Naive B cell (primary cell): ENCODE results near the gene ACAT2. TPM values are rescaled to one million over a fixed set of nuclear protein-coding genes. Genes with fewer than 3 reads are reported as not detected.
"Not testable (repeated sequence)": the region's sequence is repeated elsewhere in the genome, so short reads cannot be mapped to it uniquely, and the experiment has no call there.

ENCODE experiments used
- ATAC-seq, 2 donors: fragments of 150-1000 bp; cut with Tn5 transposase; 2 replicates each; pipeline ENCODE4 v1.10.0; 2021; ENCODE audit warnings: low read depth in 2 of 2, mild to moderate bottlenecking in 2 of 2, moderate library complexity in 2 of 2
- DNase-seq: peaks from one replicate; pipeline ENCODE4 v3.0.0; 2022
- H3K27ac Mint-ChIP-seq, 6 donors: one replicate each; pipeline ENCODE4 v1.8.0; 2020 to 2022; ENCODE audit warnings: mild to moderate bottlenecking in 6 of 6, mixed read lengths in 6 of 6, moderate library complexity in 5 of 6, inconsistent platforms in 2 of 6
- H3K27me3 Mint-ChIP-seq, 3 donors: one replicate each; pipeline ENCODE4 v1.8.0; 2021 to 2022; ENCODE audit warnings: mixed read lengths in 3 of 3, mild to moderate bottlenecking in 1 of 3
- H3K36me3 Mint-ChIP-seq, 2 donors: one replicate each; pipeline ENCODE4 v1.8.0; 2020 to 2022; ENCODE audit warnings: mixed read lengths in 2 of 2, inconsistent platforms in 1 of 2, mild to moderate bottlenecking in 1 of 2
- H3K4me1 Mint-ChIP-seq, 3 donors: one replicate each; pipeline ENCODE4 v1.8.0; 2020 to 2022; ENCODE audit warnings: mixed read lengths in 3 of 3, inconsistent platforms in 1 of 3, mild to moderate bottlenecking in 1 of 3, moderate library complexity in 1 of 3
- H3K4me3 Mint-ChIP-seq, 8 donors: one replicate each; pipeline ENCODE4 v1.8.0; 2020 to 2022; ENCODE audit warnings: mild to moderate bottlenecking in 8 of 8, mixed read lengths in 8 of 8, moderate library complexity in 8 of 8, inconsistent platforms in 2 of 8
- H3K9me3 Mint-ChIP-seq, 7 donors: one replicate each; pipeline ENCODE4 v1.8.0; 2020 to 2022; ENCODE audit warnings: mixed read lengths in 7 of 7, mild to moderate bottlenecking in 5 of 7, inconsistent platforms in 2 of 7, moderate library complexity in 1 of 7
- polyA plus RNA-seq, 6 donors: library from polyadenylated mRNA; unstranded; fragments of 300-500 nt; fragmentation: Illumina TruSeq; gene quantifications; one replicate each; pipeline ENCODE4 v1.2.3, GENCODE V29; 2021; ENCODE audit warnings: low read depth in 6 of 6

The ACAT2 gene
- polyA plus RNA-seq, 6 donors from 2014 or later: 20.8 to 39.8 (median 27.8) TPM

DNA sequence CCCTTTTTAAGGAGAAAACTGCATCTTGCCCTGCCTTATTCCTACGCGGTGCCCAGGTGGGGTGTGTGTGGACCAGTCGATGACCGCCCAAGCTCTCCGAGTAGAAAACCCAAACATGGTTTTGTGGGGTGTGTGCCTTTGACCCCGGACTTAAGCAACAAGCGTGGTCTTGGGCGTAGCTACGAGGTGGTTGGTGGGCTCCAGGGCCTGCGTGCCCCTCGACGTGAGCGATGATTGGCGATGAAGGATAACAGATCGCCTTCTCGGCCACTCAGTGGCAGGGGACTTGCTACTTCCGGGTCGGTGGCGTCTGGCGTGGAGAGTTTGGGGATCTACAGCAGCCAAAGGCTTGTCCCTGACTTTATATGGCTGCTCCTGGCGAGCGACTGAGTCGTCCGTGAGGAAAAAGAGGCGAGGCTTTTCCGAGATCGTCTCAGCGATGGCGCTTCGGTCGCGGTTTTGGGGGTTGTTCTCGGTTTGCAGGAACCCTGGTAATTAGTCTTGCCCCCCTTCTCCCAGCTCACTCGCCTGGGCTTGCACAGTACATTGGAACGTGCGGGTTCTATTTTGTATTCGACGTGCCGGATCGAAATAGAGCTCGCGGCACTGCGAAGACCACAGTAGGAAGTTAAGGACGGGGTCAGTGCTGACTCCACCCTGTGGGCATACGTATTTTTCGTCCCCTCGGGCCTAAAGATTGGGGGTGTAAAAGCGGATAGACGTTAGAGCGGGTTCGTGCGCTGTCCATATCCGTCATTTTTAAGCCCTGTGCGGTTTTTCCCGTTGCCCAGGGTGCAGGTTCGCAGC is 28.5 kb downstream of the ACAT2 start, which contains the start of gene MRPL18:
TSS of gene MRPL18 (plus strand) at position 319 of the 807 bp plus-strand sequence. CDS start at position 440, 121 bp downstream.
- ATAC-seq: peak; percentile 76 to 83
- peaks cover 0 to 5% of the 10 kb centered on the region in 2 donors for H3K36me3 Mint-ChIP-seq
- H3K27me3 Mint-ChIP-seq: no peaks in the 10 kb centered on the region
- DNase-seq: peak; percentile 84
- H3K9me3 Mint-ChIP-seq: no peaks in the 10 kb centered on the region
- H3K4me1 Mint-ChIP-seq: peaks cover 22 to 56% (median 47%) of the 10 kb centered on the region in 3 donors
- peak within 1 kb of the TSS; percentile 94 to 98 (median 97) for H3K27ac Mint-ChIP-seq
- peak within 1 kb of the TSS; percentile 94 to 100 (median 98) for H3K4me3 Mint-ChIP-seq

DNA sequence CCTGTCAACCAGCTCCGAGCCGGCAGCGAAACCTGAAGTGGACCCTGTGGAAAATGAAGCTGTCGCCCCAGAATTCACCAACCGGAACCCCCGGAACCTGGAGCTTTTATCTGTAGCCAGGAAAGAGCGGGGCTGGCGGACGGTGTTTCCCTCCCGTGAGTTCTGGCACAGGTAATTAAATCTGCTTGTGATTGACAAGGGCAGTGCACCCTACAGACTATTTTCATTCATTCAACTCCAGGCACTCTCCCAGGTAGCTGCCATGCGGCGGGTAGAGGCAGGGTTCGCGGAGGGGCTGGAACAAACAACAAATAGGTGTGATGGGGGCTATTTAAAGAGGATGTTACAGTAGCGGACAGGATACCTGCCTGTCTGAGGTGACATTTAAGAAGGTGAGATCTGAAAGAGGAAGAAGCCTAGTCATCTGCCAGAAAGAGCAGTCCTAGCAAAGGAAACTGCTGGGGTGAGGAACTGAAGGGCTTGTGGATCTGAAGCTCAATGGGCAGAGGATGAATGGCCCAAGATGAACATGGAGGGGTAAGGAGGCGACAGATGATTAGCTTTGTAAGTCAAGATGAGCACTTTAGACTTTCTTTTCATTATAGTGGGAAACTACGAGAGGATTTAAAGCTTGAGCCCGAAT is 29.2 kb downstream of the ACAT2 start:
- Mint-ChIP-seq H3K4me1 (peaks cover 27 to 60% (median 47%) of the 10 kb centered on the region in 3 donors), H3K27ac (peak overlapping the region; percentile 13 to 98 (median 97))

DNA sequence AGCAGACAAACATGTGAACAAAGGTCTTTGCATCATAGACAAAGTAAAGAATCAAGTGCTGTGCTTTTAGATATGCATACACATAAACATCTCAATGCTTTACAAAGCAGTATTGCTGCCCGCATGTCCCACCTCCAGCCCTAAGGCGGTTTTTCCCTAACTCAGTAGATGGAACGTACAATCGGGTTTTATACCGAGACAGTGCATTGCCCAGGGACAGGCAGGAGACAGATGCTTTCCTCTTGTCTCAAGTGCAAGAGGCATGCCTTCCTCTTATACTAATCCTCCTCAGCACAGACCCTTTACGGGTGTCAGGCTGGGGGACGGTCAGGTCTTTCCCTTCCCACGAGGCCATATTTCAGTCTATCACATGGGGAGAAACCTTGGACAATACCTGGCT is 33.1 kb downstream of the ACAT2 start:
- DNase-seq, H3K27me3 Mint-ChIP-seq, ATAC-seq, H3K9me3 Mint-ChIP-seq, H3K27ac Mint-ChIP-seq: not testable (repeated sequence)
- Mint-ChIP-seq H3K4me1 (peaks cover 18 to 55% (median 37%) of the 10 kb centered on the region in 3 donors), H3K36me3 (peaks cover 0 to 12% of the 10 kb centered on the region in 2 donors), H3K4me3 (peak overlapping the region in 2 of 8 donors; percentile 3 to 45)

More for the DNA sequence above, 29.2 kb downstream of the ACAT2 start:
- no peaks in the 10 kb centered on the region for H3K9me3 Mint-ChIP-seq
- H3K36me3 Mint-ChIP-seq: peaks cover 0 to 5% of the 10 kb centered on the region in 2 donors
- peak overlapping the region; percentile 94 to 100 (median 98) for H3K4me3 Mint-ChIP-seq
- H3K27me3 Mint-ChIP-seq: no peaks in the 10 kb centered on the region
- no peak for ATAC-seq
- DNase-seq: peak; percentile 29

DNA sequence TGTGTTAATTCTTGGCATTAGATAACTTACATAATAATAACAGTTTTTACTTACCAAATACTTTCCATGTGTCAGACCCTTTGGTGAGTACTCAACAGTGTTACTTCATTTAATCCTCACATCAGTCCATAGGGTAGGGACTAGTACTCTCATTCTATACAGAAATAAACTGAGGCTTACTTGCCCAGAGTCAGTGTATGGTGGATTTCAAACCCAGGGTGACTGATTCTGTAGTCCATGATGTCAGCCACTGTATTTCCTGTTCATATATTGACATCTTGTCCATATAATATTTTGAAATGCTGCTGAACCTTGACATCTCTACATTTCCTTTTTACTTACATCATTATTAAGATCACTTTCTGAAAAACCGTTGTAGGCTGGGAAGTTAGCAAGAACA is 35.7 kb downstream of the ACAT2 start:
- Mint-ChIP-seq H3K4me1 (peaks cover 11 to 32% (median 15%) of the 10 kb centered on the region in 3 donors), H3K36me3 (peaks cover 0 to 12% of the 10 kb centered on the region in 2 donors), H3K9me3 (no peaks in the 10 kb centered on the region), H3K4me3 (peak overlapping the region in 1 of 8 donors; percentile 4), H3K27ac (no peak overlapping the region), H3K27me3 (no peaks in the 10 kb centered on the region)
- DNase-seq (no peak), ATAC-seq (no peak)

DNA sequence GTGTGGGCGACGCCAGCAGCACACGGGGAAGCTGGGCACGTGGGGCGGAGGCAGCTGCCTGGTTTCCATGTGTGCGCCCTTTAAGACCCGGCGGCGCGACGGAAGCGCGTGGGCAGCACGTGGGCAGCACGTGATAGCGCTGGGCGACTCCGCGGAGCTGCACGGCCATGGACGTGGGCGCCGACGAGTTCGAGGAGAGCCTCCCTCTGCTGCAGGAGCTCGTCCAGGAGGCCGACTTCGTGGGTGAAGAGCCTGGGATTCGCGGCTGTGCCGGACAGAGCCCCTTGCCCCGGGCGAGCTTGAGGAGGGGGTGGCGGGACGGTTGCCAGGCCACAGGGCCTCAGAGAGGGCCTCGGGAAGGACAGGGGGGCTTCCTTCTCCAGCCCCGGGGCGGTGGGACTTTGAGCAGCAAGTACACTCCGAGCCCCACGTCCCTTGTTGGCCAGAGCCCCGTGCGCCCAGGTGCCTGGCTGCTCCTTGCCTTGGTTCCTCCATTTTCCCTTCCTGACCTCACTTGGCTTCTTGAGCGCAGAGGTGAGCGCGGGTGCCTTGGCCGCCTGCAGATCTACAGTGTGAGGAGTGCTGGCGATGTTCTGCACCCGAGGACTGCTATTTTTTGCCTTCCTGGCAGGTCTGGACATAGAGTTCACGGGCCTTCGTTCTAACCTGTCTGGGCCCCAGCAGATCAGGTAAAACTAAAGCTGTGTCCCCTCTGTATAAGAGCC is 38.5 kb downstream of the ACAT2 start, which contains the start of gene PNLDC1:
TSS of gene PNLDC1 (plus strand) at position 136 of the 725 bp plus-strand sequence. CDS start at position 168, 32 bp downstream.
- DNase-seq: no peak
- Mint-ChIP-seq H3K9me3 (no peaks in the 10 kb centered on the region), H3K27ac (peak within 1 kb of the TSS in 3 of 6 donors; percentile 60 to 73 (median 69)), H3K27me3 (no peaks in the 10 kb centered on the region), H3K36me3 (peaks cover 0 to 12% of the 10 kb centered on the region in 2 donors), H3K4me3 (no peak within 1 kb of the TSS), H3K4me1 (peaks cover 7 to 17% (median 11%) of the 10 kb centered on the region in 3 donors)
- ATAC-seq: no peak

DNA sequence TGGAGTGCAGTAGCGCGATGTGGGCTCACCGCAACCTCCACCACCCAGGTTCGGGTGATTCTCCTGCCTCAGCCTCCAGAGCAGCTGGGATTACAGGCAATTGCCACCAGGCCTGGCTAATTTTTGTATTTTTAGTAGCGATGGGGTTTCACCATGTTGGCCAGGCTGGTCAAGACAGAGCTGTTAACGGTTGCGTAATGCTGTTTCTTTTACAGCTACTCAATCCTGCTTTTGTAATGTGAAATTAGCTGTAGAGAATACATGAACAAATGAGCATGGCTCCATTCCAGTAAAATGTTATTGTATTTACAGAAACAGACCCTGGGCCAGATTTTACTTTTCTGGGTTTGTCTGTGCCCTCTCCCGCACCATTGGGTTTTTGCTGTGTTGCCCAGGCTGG is 40.1 kb downstream of the ACAT2 start:
- DNase-seq: no peak
- no peak for ATAC-seq
- H3K4me1 Mint-ChIP-seq: peaks cover 5 to 12% (median 7%) of the 10 kb centered on the region in 3 donors
- H3K27me3 Mint-ChIP-seq: no peaks in the 10 kb centered on the region
- no peak overlapping the region for H3K4me3 Mint-ChIP-seq
- peak overlapping the region in 1 of 6 donors; percentile 20 for H3K27ac Mint-ChIP-seq
- no peaks in the 10 kb centered on the region for H3K9me3 Mint-ChIP-seq
- peaks cover 0 to 12% of the 10 kb centered on the region in 2 donors for H3K36me3 Mint-ChIP-seq

DNA sequence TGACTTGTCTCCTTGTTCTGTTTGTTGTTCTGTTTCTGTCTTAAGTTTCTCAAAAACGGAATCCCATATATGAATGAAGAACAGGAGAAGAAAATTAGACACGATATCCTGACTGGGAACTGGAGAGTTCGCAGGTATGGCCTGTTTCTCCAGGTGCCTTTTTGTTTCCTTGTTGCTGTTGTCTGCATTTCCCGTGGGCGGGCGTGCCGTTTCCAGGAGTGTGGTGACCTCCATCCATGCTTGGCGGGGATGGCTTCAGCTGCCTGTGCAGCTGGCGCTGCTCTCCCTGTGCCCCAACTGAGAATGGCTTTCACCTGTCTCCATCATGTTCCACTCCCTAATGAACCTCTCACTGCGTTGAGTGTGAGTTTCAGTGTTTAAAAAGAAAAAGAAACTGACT is 42.7 kb downstream of the ACAT2 start:
- Mint-ChIP-seq H3K27me3 (no peaks in the 10 kb centered on the region), H3K9me3 (no peaks in the 10 kb centered on the region), H3K36me3 (no peaks in the 10 kb centered on the region), H3K27ac (no peak overlapping the region), H3K4me3 (no peak overlapping the region), H3K4me1 (peaks cover 0 to 3% (median 1%) of the 10 kb centered on the region in 3 donors)
- no peak for ATAC-seq
- DNase-seq: no peak

DNA sequence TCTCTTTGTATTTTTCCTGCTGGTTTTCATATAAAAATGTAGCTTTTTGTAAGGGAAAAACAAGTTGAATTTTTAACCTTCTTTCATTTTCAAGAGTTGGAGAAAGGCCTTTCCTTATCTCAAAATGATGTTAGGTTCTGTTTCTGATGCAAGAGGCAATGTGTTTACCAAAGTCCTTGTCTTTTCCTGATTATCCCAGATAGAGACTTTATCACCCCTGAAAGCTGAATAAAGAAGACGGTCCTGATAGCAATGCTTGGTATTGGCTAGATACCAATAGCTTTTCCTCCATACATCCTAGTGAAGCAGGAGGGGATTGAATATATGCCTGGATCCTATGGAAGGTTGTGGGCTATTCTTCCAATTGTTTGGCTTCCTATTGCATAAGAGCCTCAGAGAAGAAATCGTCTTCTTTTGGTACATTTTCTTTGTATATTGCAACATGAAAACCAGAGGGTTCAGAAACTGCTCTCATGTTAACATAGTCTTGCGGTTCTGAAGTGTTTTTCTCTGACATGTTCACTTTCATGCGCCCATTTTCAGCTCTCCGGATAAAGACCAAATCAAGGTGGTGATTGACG is 43.7 kb downstream of the ACAT2 start:
- DNase-seq (no peak), ATAC-seq (no peak)
- no peaks in the 10 kb centered on the region for H3K9me3 Mint-ChIP-seq
- H3K36me3 Mint-ChIP-seq: no peaks in the 10 kb centered on the region
- peak overlapping the region in 1 of 6 donors; percentile 81 for H3K27ac Mint-ChIP-seq
- H3K4me1 Mint-ChIP-seq: peaks cover 0 to 5% (median 2%) of the 10 kb centered on the region in 3 donors
- no peak overlapping the region for H3K4me3 Mint-ChIP-seq
- H3K27me3 Mint-ChIP-seq: no peaks in the 10 kb centered on the region

DNA sequence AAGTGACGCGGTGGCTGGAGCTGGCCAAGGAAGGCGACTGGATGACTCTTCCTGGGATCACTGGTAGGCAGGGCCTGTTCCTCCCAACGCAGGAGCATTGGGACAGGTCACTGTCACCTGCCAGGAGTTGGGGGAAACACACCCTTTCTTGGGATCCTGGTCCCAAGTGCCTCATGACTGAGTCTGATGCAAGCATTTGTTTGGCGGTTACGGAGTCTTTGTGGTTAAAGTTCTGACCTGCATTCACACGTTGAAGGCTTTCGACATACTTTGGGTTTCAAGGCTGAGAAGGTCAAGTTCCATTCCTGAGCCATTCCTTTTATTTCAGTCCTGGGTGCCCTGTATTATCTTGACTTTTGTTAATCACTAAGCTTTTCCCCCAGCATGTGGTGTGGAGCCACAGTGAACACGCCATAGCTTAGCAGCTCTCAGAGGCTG is 44.2 kb downstream of the ACAT2 start:
- Mint-ChIP-seq H3K4me3 (no peak overlapping the region), H3K9me3 (no peaks in the 10 kb centered on the region), H3K36me3 (no peaks in the 10 kb centered on the region), H3K4me1 (peaks cover 0 to 5% (median 2%) of the 10 kb centered on the region in 3 donors), H3K27ac (no peak overlapping the region), H3K27me3 (no peaks in the 10 kb centered on the region)
- ATAC-seq (no peak), DNase-seq (no peak)

DNA sequence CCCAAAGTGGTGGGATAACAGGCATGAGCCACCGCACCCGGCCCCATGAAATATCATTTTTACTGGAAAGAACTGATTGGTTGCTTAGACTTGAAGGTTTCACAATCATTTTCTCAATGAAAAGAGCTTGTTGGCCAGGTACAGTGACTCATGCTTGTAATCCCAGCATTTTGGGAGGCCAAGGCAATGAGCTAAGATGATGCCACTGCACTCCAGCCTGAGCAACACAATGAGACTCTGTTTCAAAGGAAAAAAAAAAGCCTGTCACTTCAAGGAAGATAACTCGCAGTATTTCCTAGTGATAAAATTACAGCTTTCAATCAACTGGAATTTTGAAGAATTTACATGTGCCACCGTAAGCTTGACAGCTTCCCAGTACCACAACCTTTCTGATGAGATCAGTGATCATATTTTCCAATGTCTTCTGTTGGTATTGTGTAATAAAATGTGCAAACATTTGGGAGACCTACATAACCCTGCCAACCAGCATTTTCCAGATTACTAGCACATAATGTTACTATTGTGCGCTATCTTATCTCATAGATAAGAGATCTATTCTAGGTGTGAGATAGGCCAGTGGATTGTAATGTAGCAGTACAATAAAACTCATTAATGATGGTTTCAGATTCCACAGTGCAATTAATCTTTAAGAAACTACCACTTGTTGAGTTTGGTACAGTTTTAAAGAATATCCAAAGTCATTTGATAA is 45.5 kb downstream of the ACAT2 start:
- H3K36me3 Mint-ChIP-seq: no peaks in the 10 kb centered on the region
- DNase-seq (no peak), ATAC-seq (no peak)
- H3K27me3 Mint-ChIP-seq: no peaks in the 10 kb centered on the region
- H3K4me1 Mint-ChIP-seq: peaks cover 7 to 11% (median 9%) of the 10 kb centered on the region in 3 donors
- H3K9me3 Mint-ChIP-seq: no peaks in the 10 kb centered on the region
- H3K4me3 Mint-ChIP-seq: no peak overlapping the region
- H3K27ac Mint-ChIP-seq: no peak overlapping the region

DNA sequence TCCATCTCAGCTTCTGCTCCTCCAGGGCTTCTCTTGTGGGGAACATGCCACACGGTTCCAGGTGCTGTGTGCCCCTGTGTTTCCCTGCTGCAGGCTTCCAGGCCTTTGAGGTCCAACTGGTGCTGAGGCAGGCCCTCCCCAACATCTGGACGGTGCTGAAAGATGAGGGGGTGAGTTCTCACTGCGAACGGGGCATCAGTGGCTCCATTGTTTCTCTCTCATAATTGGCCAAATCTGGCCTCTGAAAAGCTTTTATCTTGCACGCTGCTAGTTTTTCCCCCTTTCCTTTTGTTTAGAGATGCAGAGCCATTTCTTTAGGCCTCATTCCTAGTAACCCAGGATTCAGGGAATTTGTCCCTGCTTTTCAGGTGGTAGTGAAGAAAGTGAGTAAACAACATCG is 46.8 kb downstream of the ACAT2 start:
- Mint-ChIP-seq H3K9me3 (no peaks in the 10 kb centered on the region), H3K4me1 (peaks cover 7 to 12% (median 9%) of the 10 kb centered on the region in 3 donors), H3K27me3 (no peaks in the 10 kb centered on the region), H3K27ac (no peak overlapping the region), H3K36me3 (no peaks in the 10 kb centered on the region), H3K4me3 (no peak overlapping the region)
- no peak for ATAC-seq
- no peak for DNase-seq

DNA sequence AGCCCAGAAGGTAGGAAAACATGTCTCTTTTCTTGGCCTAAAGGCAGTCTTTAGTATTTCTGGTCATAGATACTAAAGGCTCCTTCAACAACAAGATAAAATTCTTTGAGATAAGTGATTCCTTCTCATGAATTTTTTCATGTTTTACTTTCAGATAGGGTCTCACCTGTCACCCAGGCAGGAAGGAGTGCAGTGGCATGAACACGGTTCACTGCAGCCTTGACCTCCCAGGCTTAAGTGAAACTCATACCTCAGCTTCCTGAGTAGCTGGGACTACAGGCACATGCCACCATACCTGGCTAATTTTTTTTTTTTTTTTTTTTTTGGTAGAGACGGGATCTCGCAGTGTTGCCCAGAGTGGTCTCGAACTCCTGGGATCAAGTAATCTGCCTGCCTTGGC is 47.3 kb downstream of the ACAT2 start:
- ATAC-seq (no peak), DNase-seq (no peak)
- H3K9me3 Mint-ChIP-seq: no peaks in the 10 kb centered on the region
- H3K4me3 Mint-ChIP-seq: no peak overlapping the region
- no peaks in the 10 kb centered on the region for H3K27me3 Mint-ChIP-seq
- no peaks in the 10 kb centered on the region for H3K36me3 Mint-ChIP-seq
- no peak overlapping the region for H3K27ac Mint-ChIP-seq
- peaks cover 7 to 12% (median 9%) of the 10 kb centered on the region in 3 donors for H3K4me1 Mint-ChIP-seq
